HG03432 (cell line): Measurements from ENCODE around the gene METTL13.

Source experiments
- ATAC-seq: cut with Tn5 transposase; IDR thresholded peaks from one replicate; pipeline ENCODE4 v1.9.1; 2021; ENCODE audit warnings: mild to moderate bottlenecking, moderate library complexity; ENCODE audit not compliant: unreplicated experiment

METTL13 gene

GRCh38 chr1:171801487-171801891 is 20.0 kb downstream of the METTL13 start:
- no peak for ATAC-seq

- no peak for ATAC-seq
Observed at GRCh38 chr1:171802207-171802606, 20.7 kb downstream of the METTL13 start.

- ATAC-seq, result no peak
Observed at GRCh38 chr1:171803045-171803444, 21.6 kb downstream of the METTL13 start.

- ATAC-seq, result no peak
Observed at GRCh38 chr1:171803461-171804022, 22.1 kb downstream of the METTL13 start.

GRCh38 chr1:171805395-171806115 is 24.1 kb downstream of the METTL13 start:
- ATAC-seq, result peak; percentile 90

GRCh38 chr1:171807556-171807955 is 26.1 kb downstream of the METTL13 start:
- ATAC-seq, result no peak

- ATAC-seq, result no peak
Observed at GRCh38 chr1:171809834-171810233, 28.4 kb downstream of the METTL13 start.

- no peak for ATAC-seq
Observed at GRCh38 chr1:171811672-171812071, 30.2 kb downstream of the METTL13 start.

GRCh38 chr1:171814692-171815091 is 33.2 kb downstream of the METTL13 start:
- no peak for ATAC-seq

GRCh38 chr1:171816300-171816901 is 34.9 kb downstream of the METTL13 start:
- no peak for ATAC-seq

- ATAC-seq, result peak; percentile 93
Observed at GRCh38 chr1:171817511-171818265, 36.2 kb downstream of the METTL13 start.

- ATAC-seq, result no peak
Observed at GRCh38 chr1:171819946-171820345, 38.5 kb downstream of the METTL13 start.

- no peak for ATAC-seq
Observed at GRCh38 chr1:171826973-171827372, 45.5 kb downstream of the METTL13 start.

- ATAC-seq, result no peak
Observed at GRCh38 chr1:171828794-171829193, 47.3 kb downstream of the METTL13 start.

GRCh38 chr1:171833091-171833825 is 51.8 kb downstream of the METTL13 start:
- no peak for ATAC-seq

- no peak for ATAC-seq
Observed at GRCh38 chr1:171834821-171835220, 53.4 kb downstream of the METTL13 start.

GRCh38 chr1:171835891-171836290 is 54.4 kb downstream of the METTL13 start:
- no peak for ATAC-seq

GRCh38 chr1:171841050-171841910 is 59.8 kb downstream of the METTL13 start, which contains the start of gene DNM3:
TSS of gene DNM3 (plus strand) at chr1:171841498. CDS start at chr1:171841657, 159 bp downstream.
- peak; percentile 93 for ATAC-seq

- no peak for ATAC-seq
Observed at GRCh38 chr1:171841931-171842761, 60.7 kb downstream of the METTL13 start.
